H1 (cell line): ENCODE results near the gene SLC1A3. TPM values are rescaled to one million over a fixed set of nuclear protein-coding genes. Genes with fewer than 3 reads are reported as not detected.

Experiments used
- CTCF ChIA-PET: fragments of 300-600 bp; sonication (Branson Sonifier 250); formaldehyde crosslinking; loops from one replicate; lab custom pipeline; 2021; ENCODE audit not compliant: partially characterized antibody; lab: Charles Lee
- POLR2A ChIA-PET: fragments of 300-600 bp; sonication (Branson Sonifier 250); formaldehyde crosslinking; loops from one replicate; lab custom pipeline; 2021; ENCODE audit warnings: inconsistent platforms; ENCODE audit not compliant: partially characterized antibody; lab: Charles Lee
- DNase-seq, 2 experiments: peaks; one replicate each; pipeline versions ENCODE4 v3.0.0 to v3.0.0-alpha.2; 2010 to 2022; ENCODE audit warnings: low spot score in 2 of 2, low read depth in 1 of 2, mixed read lengths in 1 of 2
- FAIRE-seq: peaks from 2 replicates; lab custom pipeline; 2011; peaks lifted over from hg19 to GRCh38; lab: Jason Lieb, UNC
- H2AFZ ChIP-seq: 2 replicates; pipeline ENCODE4 v1.8.1; 2012; ENCODE audit warnings: low read length, inconsistent platforms
- H2AK5ac ChIP-seq: 2 replicates; pipeline ENCODE4 v1.6.1; 2013; ENCODE audit warnings: low read depth, low read length
- H2BK120ac ChIP-seq: replicated peaks from 2 replicates; pipeline ENCODE3; 2013; ENCODE audit warnings: low read depth, low read length, inconsistent platforms
- H2BK12ac ChIP-seq: 2 replicates; pipeline ENCODE4 v1.6.1; 2013; ENCODE audit warnings: low read depth, low read length
- H2BK15ac ChIP-seq: 2 replicates; pipeline ENCODE4 v1.6.1; 2013; ENCODE audit warnings: low read length
- H2BK20ac ChIP-seq: 2 replicates; pipeline ENCODE4 v1.6.1; 2013; ENCODE audit warnings: low read length
- H2BK5ac ChIP-seq: 2 replicates; pipeline ENCODE4 v1.6.1; 2013; ENCODE audit warnings: low read depth, low read length
- H3K14ac ChIP-seq: 2 replicates; pipeline ENCODE4 v1.6.1; 2013; ENCODE audit warnings: inconsistent platforms; ENCODE audit not compliant: insufficient read length
- H3K18ac ChIP-seq: 2 replicates; pipeline ENCODE4 v1.6.1; 2013; ENCODE audit warnings: low read length; ENCODE audit errors: extremely low read depth
- H3K23ac ChIP-seq: 2 replicates; pipeline ENCODE4 v1.6.1; 2013; ENCODE audit warnings: inconsistent platforms; ENCODE audit not compliant: insufficient read length
- H3K23me2 ChIP-seq: 2 replicates; pipeline ENCODE4 v1.6.1; 2013; ENCODE audit warnings: low read depth, low read length
- H3K27ac ChIP-seq: 2 replicates; pipeline ENCODE4 v1.6.1; 2011; ENCODE audit warnings: low read depth, low read length, inconsistent platforms
- H3K27me3 ChIP-seq, 4 experiments: replicated peaks in 1 of 4; 1 replicate in 1 of 4; 2 replicates in 3 of 4; pipeline versions ENCODE4 v1.6.1 to v1.8.1; 2011 to 2013; ENCODE audit warnings: low read length in 3 of 4, mild to moderate bottlenecking in 3 of 4, inconsistent platforms in 2 of 4, mixed read lengths in 2 of 4, moderate library complexity in 1 of 4; ENCODE audit not compliant: control insufficient read depth in 3 of 4, insufficient read depth in 3 of 4; ENCODE audit errors: extremely low read depth in 1 of 4
- H3K36me3 ChIP-seq, 4 experiments: 2 replicates each; pipeline versions ENCODE4 v1.6.1 to v1.8.1; 2011 to 2013; ENCODE audit warnings: mild to moderate bottlenecking in 4 of 4, low read length in 3 of 4, moderate library complexity in 2 of 4, control low read depth in 1 of 4, inconsistent platforms in 1 of 4; ENCODE audit not compliant: insufficient read depth in 4 of 4, control insufficient read depth in 2 of 4
- H3K4ac ChIP-seq: replicated peaks from 2 replicates; pipeline ENCODE3; 2013; ENCODE audit warnings: low read length, low read depth, mixed read lengths, inconsistent platforms; ENCODE audit not compliant: insufficient read length
- H3K4me1 ChIP-seq, 4 experiments: replicated peaks in 1 of 4; 1 replicate in 1 of 4; 2 replicates in 3 of 4; pipeline versions ENCODE4 v1.6.1 to v1.8.1; 2011 to 2013; ENCODE audit warnings: low read length in 3 of 4, inconsistent platforms in 2 of 4, mixed read lengths in 1 of 4; ENCODE audit not compliant: insufficient read depth in 4 of 4, control insufficient read depth in 3 of 4
- H3K4me2 ChIP-seq, 2 experiments: 2 replicates each; pipeline versions ENCODE4 v1.6.1 to v1.8.1; 2011 to 2013; ENCODE audit warnings: low read depth in 2 of 2, low read length in 2 of 2, control low read depth in 1 of 2, inconsistent platforms in 1 of 2, mild to moderate bottlenecking in 1 of 2; ENCODE audit not compliant: insufficient read depth in 1 of 2
- H3K4me3 ChIP-seq, 4 experiments: fragments of 200-600, 300-600 bp in 1 of 4; sonication (generic), shearing (Covaris generic), sonication (Bioruptor Twin) in 1 of 4; 2 replicates each; pipeline versions ENCODE4 v1.5.1 to v1.8.1; 2011 to 2016; ENCODE audit warnings: low read length in 4 of 4, low read depth in 3 of 4, control low read depth in 2 of 4, inconsistent platforms in 2 of 4, mild to moderate bottlenecking in 2 of 4, mixed read lengths in 1 of 4, moderate library complexity in 1 of 4; ENCODE audit not compliant: insufficient read depth in 2 of 4; ENCODE audit errors: extremely low read depth in 1 of 4
- H3K56ac ChIP-seq: replicated peaks from 2 replicates; pipeline ENCODE3; 2013; ENCODE audit warnings: low read depth, mild to moderate bottlenecking, mixed read lengths, low read length, inconsistent platforms; ENCODE audit not compliant: insufficient read length
- H3K79me1 ChIP-seq: 2 replicates; pipeline ENCODE4 v1.6.1; 2013; ENCODE audit warnings: low read depth, low read length, control low read depth
- H3K79me2 ChIP-seq, 2 experiments: 2 replicates each; pipeline versions ENCODE4 v1.6.1 to v1.8.1; 2012 to 2013; ENCODE audit warnings: low read length in 2 of 2, mild to moderate bottlenecking in 2 of 2, inconsistent platforms in 1 of 2; ENCODE audit not compliant: insufficient read depth in 2 of 2, control insufficient read depth in 1 of 2
- H3K9ac ChIP-seq, 4 experiments: replicated peaks in 1 of 4; 1 replicate in 1 of 4; 2 replicates in 3 of 4; pipeline versions ENCODE4 v1.6.1 to v1.8.1; 2011 to 2013; ENCODE audit warnings: low read depth in 3 of 4, low read length in 3 of 4, control low read depth in 2 of 4, mild to moderate bottlenecking in 2 of 4, moderate library complexity in 2 of 4, inconsistent platforms in 1 of 4; ENCODE audit errors: extremely low read depth in 1 of 4
- H3K9me3 ChIP-seq, 2 experiments: 2 replicates each; pipeline versions ENCODE4 v1.6.1 to v1.8.1; 2012 to 2013; ENCODE audit warnings: mild to moderate bottlenecking in 2 of 2, moderate library complexity in 2 of 2, control low read depth in 1 of 2, inconsistent platforms in 1 of 2, low read depth in 1 of 2, low read length in 1 of 2, mixed read lengths in 1 of 2; ENCODE audit not compliant: insufficient read depth in 2 of 2
- H4K20me1 ChIP-seq, 2 experiments: replicated peaks in 1 of 2; 2 replicates each; pipeline versions ENCODE3 to v1.8.1; 2011 to 2013; ENCODE audit warnings: inconsistent platforms in 2 of 2, low read length in 2 of 2, mild to moderate bottlenecking in 1 of 2; ENCODE audit not compliant: insufficient read depth in 2 of 2, control insufficient read depth in 1 of 2
- H4K5ac ChIP-seq: 2 replicates; pipeline ENCODE4 v1.6.1; 2013; ENCODE audit warnings: low read length, low read depth, mixed read lengths, inconsistent platforms; ENCODE audit not compliant: insufficient read length
- H4K8ac ChIP-seq: 2 replicates; pipeline ENCODE4 v1.8.0; 2013; ENCODE audit warnings: mild to moderate bottlenecking, moderate library complexity, low read length, inconsistent platforms; ENCODE audit not compliant: insufficient read depth; ENCODE audit errors: extremely low read depth
- H4K91ac ChIP-seq: replicated peaks from 2 replicates; pipeline ENCODE3; 2013; ENCODE audit warnings: low read length, mixed read lengths, inconsistent platforms; ENCODE audit not compliant: insufficient read length
- RXRA ChIP-seq: IDR thresholded peaks from 2 replicates; pipeline ENCODE4 v1.6.1; 2011; ENCODE audit warnings: low read depth, mild to moderate bottlenecking, low read length, moderate library complexity; ENCODE audit not compliant: insufficient read depth
- WGBS, 2 experiments: shearing (Covaris generic) in 1 of 2; methylation state at CpG; one replicate each; pipeline versions ENCODE4 v1.1.6 to v1.1.7; 2013 to 2015; ENCODE audit warnings: low lambda C conversion rate in 2 of 2, mixed read lengths in 2 of 2, inconsistent platforms in 1 of 2, low coverage in 1 of 2, missing lambda C conversion rate in 1 of 2; ENCODE audit not compliant: insufficient replicate concordance in 2 of 2, insufficient coverage in 1 of 2, insufficient read length in 1 of 2; ENCODE audit errors: extremely low coverage in 1 of 2, missing lambda C conversion rate in 1 of 2; 5-methylcytosine and 5-hydroxymethylcytosine counted together
- polyA plus RNA-seq, 7 experiments: library from polyadenylated mRNA; depleted of rRNA in 3 of 7; stranded (reverse) in 5 of 7; unstranded in 2 of 7; fragments of >200 nt in 5 of 7; fragments of 200-250 nt in 2 of 7; gene quantifications; 1 replicate in 5 of 7; 2 replicates in 1 of 7; 4 replicates in 1 of 7; pipeline versions ENCODE4 v1.2.1 to v1.2.3, GENCODE V29; 2011 to 2013; ENCODE audit warnings: missing spikeins in 2 of 7, mixed read lengths in 2 of 7
- total RNA-seq: library from RNA; stranded (reverse); fragmentation: NEBNext Ultra II Directional; extraction: Animal tissue kit (Norgen Biotek cat#: 25700); gene quantifications from 2 replicates; pipeline ENCODE4 v1.2.1, GENCODE V29; 2021

SLC1A3 gene
- total and polyA plus RNA-seq, 2 of the 8 experiments (the other 6 are each of a cell fraction or from before 2014, with no cell fraction given), result 26.7 to 35.3 TPM

GRCh38 chr5:36630201-36631145 lies 24.1 kb downstream of the SLC1A3 start:
- Histone ChIP-seq H3K23me2 (no peaks in the 10 kb centered on the region), H4K8ac (no peak overlapping the region), H3K79me2 (no peaks in the 10 kb centered on the region), H3K27ac (no peak overlapping the region), H2BK20ac (no peak overlapping the region), H4K91ac (no peak overlapping the region), H4K5ac (no peak overlapping the region), H3K9ac (no peak overlapping the region), H3K4ac (no peak overlapping the region), H2BK120ac (no peak overlapping the region), H2AK5ac (no peak overlapping the region), H3K18ac (no peak overlapping the region), H3K36me3 (peaks cover 6 to 27% (median 15%) of the 10 kb centered on the region in 4 experiments; a peak in 7 of 8 replicates), H3K23ac (no peak overlapping the region), H3K14ac (no peak overlapping the region), H3K4me1 (no peaks in the 10 kb centered on the region), H2BK12ac (no peak overlapping the region), H3K9me3 (no peaks in the 10 kb centered on the region), H3K4me3 (no peak overlapping the region), H2BK15ac (no peak overlapping the region), H3K79me1 (no peaks in the 10 kb centered on the region), H2AFZ (no peak overlapping the region), H2BK5ac (no peak overlapping the region), H3K56ac (no peak overlapping the region), H4K20me1 (no peaks in the 10 kb centered on the region), H3K27me3 (no peaks in the 10 kb centered on the region), H3K4me2 (no peak overlapping the region)
- 80% methylated on average over 1 of the region's 1 CpG; no CpG with 5 or more reads in 1 of the 2 experiments for WGBS, 2 experiments
- ChIA-PET CTCF (interaction anchor here (0.5 to 1.6 kb wide), 5 partner anchors 8 to 215 kb away, joined by 3 to 5 read pairs (median 3); no protein-coding TSS in a partner anchor), POLR2A (interaction anchor here (1.2 kb wide), 1 partner anchor 17 kb away, joined by 3 read pairs; no protein-coding TSS in a partner anchor)
- DNase-seq (no peak), FAIRE-seq (no peak)
- TF ChIP-seq RXRA, result no peak
